DND-41 (cell line): Measurements from ENCODE around the gene ETFB.

Experiments used
- ATAC-seq: fragments of 200-7000 bp; cut with Tn5 transposase; 3 replicates; pipeline ENCODE4 v1.9.1; 2021; ENCODE audit warnings: low read depth; ENCODE audit not compliant: insufficient read depth
- DNase-seq: peaks from one replicate; pipeline ENCODE4 v3.0.0-alpha.2; 2020
- H2AFZ ChIP-seq: 2 replicates; pipeline ENCODE4 v1.6.0; 2012; ENCODE audit warnings: low read depth, low read length
- H3K27ac ChIP-seq: 2 replicates; pipeline ENCODE4 v1.5.1; 2012; ENCODE audit warnings: low read length, inconsistent platforms
- H3K27me3 ChIP-seq: fragments of 200-600 bp; sonication (generic); 2 replicates; pipeline ENCODE4 v1.6.0; 2012; ENCODE audit warnings: low read length, mild to moderate bottlenecking, inconsistent platforms; ENCODE audit not compliant: insufficient read depth, poor library complexity
- H3K36me3 ChIP-seq: 2 replicates; pipeline ENCODE4 v1.5.1; 2012; ENCODE audit warnings: low read length, inconsistent platforms; ENCODE audit not compliant: insufficient read depth
- H3K4me1 ChIP-seq: 2 replicates; pipeline ENCODE4 v1.5.1; 2012; ENCODE audit warnings: mild to moderate bottlenecking, low read length; ENCODE audit not compliant: insufficient read depth
- H3K4me2 ChIP-seq: 2 replicates; pipeline ENCODE4 v1.6.0; 2012; ENCODE audit warnings: mild to moderate bottlenecking, moderate library complexity, low read length, inconsistent platforms; ENCODE audit not compliant: insufficient read depth
- H3K4me3 ChIP-seq, 2 experiments: fragments of 200-600 bp in 1 of 2; shearing (Covaris generic) in 1 of 2; 2 replicates each; pipeline ENCODE4 v1.5.1; 2012 to 2016; ENCODE audit warnings: inconsistent platforms in 2 of 2, low read length in 2 of 2, mild to moderate bottlenecking in 2 of 2, low read depth in 1 of 2, moderate library complexity in 1 of 2
- H3K79me2 ChIP-seq: 2 replicates; pipeline ENCODE4 v1.6.0; 2012; ENCODE audit warnings: low read length, inconsistent platforms; ENCODE audit not compliant: insufficient read depth
- H3K9ac ChIP-seq: 2 replicates; pipeline ENCODE4 v1.6.0; 2012; ENCODE audit warnings: low read depth, mild to moderate bottlenecking, inconsistent platforms, low read length, moderate library complexity
- H3K9me3 ChIP-seq: 2 replicates; pipeline ENCODE4 v1.5.1; 2012; ENCODE audit warnings: low read length, moderate library complexity, mild to moderate bottlenecking, inconsistent platforms; ENCODE audit not compliant: insufficient read depth, severe bottlenecking
- H4K20me1 ChIP-seq: 2 replicates; pipeline ENCODE4 v1.6.0; 2012; ENCODE audit warnings: low read length; ENCODE audit not compliant: insufficient read depth
- EZH2 ChIP-seq: IDR thresholded peaks from 3 replicates; pipeline ENCODE4 v1.6.1; 2012; ENCODE audit warnings: borderline replicate concordance, low read depth, mild to moderate bottlenecking, moderate library complexity, low read length, inconsistent platforms; ENCODE audit not compliant: severe bottlenecking
- TF ChIP-seq, protein P1 (sequence below): IDR thresholded peaks from 2 replicates; pipeline ENCODE4 v1.5.1; 2012; ENCODE audit warnings: borderline replicate concordance, low read length, moderate library complexity, mild to moderate bottlenecking; ENCODE audit not compliant: poor library complexity, severe bottlenecking; ENCODE audit errors: extremely low read depth

Gene ETFB

DNA sequence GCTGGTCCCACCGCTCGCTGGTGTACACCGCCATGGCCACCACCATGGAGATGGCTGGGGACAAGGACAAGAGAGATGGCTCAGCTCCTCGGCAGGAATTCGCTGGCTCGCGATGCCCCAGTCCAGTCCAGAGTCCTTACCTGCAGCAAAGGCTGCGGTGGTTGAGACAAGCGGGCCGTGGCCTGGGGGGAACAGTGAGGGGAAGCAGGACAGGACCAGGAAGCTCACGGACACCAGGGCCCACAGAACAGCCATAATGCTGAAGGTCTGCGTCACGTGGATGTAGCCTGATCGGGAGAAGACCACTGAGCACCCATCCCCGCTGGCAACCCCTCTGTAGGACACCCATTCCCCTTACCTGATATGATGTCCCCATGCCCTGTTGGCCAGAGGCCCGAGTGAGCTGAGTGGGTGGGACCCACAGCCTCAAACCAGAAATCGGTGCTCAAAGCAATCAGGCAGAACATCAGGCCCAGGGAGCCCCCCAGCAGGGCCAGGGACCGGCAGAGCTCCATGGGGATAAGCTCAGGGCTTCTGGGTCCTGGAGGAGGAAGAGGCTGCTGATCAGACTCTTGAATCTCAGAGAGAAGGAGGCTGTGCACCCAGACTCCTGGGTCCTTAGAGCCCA, 5.9 kb upstream of the ETFB start:
- Histone ChIP-seq H3K4me2 (peak overlapping the region; percentile 83), H3K27ac (peak overlapping the region; percentile 89), H3K79me2 (peaks cover 7% of the 10 kb centered on the region), H4K20me1 (no peaks in the 10 kb centered on the region), H3K9ac (peak overlapping the region; percentile 69), H3K4me3 (peak overlapping the region; percentile 7 to 57; a peak in 3 of 4 replicates), H3K9me3 (no peaks in the 10 kb centered on the region), H3K27me3 (no peaks in the 10 kb centered on the region), H2AFZ (peak overlapping the region; percentile 48), H3K4me1 (peaks cover 65% of the 10 kb centered on the region), H3K36me3 (no peaks in the 10 kb centered on the region)
- TF ChIP-seq, protein P1, sequence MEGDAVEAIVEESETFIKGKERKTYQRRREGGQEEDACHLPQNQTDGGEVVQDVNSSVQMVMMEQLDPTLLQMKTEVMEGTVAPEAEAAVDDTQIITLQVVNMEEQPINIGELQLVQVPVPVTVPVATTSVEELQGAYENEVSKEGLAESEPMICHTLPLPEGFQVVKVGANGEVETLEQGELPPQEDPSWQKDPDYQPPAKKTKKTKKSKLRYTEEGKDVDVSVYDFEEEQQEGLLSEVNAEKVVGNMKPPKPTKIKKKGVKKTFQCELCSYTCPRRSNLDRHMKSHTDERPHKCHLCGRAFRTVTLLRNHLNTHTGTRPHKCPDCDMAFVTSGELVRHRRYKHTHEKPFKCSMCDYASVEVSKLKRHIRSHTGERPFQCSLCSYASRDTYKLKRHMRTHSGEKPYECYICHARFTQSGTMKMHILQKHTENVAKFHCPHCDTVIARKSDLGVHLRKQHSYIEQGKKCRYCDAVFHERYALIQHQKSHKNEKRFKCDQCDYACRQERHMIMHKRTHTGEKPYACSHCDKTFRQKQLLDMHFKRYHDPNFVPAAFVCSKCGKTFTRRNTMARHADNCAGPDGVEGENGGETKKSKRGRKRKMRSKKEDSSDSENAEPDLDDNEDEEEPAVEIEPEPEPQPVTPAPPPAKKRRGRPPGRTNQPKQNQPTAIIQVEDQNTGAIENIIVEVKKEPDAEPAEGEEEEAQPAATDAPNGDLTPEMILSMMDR, result no peak
- TF ChIP-seq EZH2, result no peak
- no peak for ATAC-seq
- no peak for DNase-seq

DNA sequence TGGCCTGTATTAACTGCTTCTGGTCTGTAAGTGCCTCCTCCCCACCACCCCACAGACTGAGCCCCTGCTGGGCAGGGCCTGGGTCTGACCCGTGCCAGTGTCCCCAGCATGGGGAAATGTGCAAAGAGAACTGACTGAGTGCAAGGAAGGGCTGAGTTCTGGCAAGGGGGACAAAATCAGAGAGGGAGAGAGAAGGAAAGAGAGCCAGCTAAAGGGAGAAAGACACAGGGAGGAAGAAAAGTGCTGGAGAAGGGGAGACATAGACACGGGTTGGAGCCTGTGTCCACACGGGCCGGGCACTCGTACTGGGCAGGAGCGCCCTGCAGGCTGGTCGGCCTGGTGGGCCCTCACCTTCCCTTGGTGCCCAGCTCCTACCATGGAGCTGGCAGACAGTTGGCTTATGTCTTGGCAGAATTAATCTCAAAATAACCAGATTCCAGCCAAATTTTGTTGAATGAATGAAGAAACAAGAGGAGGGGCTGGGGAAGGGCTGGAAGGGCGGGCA, 5.0 kb upstream of the ETFB start:
- Histone ChIP-seq H3K9me3 (no peaks in the 10 kb centered on the region), H3K4me1 (peaks cover 66% of the 10 kb centered on the region), H3K79me2 (peaks cover 14% of the 10 kb centered on the region), H3K27me3 (no peaks in the 10 kb centered on the region), H2AFZ (no peak overlapping the region), H3K9ac (peak overlapping the region; percentile 69; the same call in 1 of the 2 replicates), H3K36me3 (no peaks in the 10 kb centered on the region), H3K4me3 (peak overlapping the region in 1 of 2 experiments; percentile 57; a peak in 2 of 4 replicates), H3K27ac (peak overlapping the region; percentile 89), H4K20me1 (no peaks in the 10 kb centered on the region), H3K4me2 (peak overlapping the region; percentile 83)
- DNase-seq, result no peak
- TF ChIP-seq, protein P1, result no peak
- no peak for TF ChIP-seq EZH2
- ATAC-seq, result no peak

DNA sequence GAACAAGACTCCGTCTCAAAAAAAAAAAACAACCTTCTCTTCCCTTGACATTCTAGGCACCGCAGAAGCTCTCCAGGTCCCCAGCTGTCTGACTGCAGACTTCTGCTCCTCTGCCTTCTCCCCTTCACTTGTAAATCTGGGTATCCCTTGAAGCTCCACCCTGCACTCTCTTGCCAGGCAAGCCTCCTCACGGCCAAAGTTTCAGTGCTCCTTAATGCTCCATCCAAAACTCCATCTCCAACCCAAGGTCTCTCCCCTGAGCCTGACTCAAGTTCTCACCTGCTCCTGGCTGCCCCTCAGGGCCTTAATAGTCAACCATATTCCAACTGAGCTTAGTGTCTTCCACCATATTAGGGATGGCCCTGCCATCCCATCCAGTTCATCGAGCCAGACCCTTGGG, 4.0 kb upstream of the ETFB start:
- Histone ChIP-seq H3K9me3 (no peaks in the 10 kb centered on the region), H3K36me3 (no peaks in the 10 kb centered on the region; the same call in 1 of the 2 replicates), H3K4me3 (no peak overlapping the region), H3K79me2 (peaks cover 23% of the 10 kb centered on the region), H3K27ac (no peak overlapping the region), H3K27me3 (no peaks in the 10 kb centered on the region), H2AFZ (no peak overlapping the region), H4K20me1 (no peaks in the 10 kb centered on the region), H3K4me1 (peaks cover 61% of the 10 kb centered on the region), H3K9ac (no peak overlapping the region), H3K4me2 (no peak overlapping the region)
- DNase-seq (no peak), ATAC-seq (no peak)
- TF ChIP-seq, protein P1, result no peak
- no peak for TF ChIP-seq EZH2
